ENCODE measurements around the gene PAN2. TPM values are rescaled to one million over a fixed set of nuclear protein-coding genes. Genes with fewer than 3 reads are reported as not detected.

Gene PAN2
- total RNA-seq, 1 experiment from 2014 or later, result 75.0 TPM

DNA sequence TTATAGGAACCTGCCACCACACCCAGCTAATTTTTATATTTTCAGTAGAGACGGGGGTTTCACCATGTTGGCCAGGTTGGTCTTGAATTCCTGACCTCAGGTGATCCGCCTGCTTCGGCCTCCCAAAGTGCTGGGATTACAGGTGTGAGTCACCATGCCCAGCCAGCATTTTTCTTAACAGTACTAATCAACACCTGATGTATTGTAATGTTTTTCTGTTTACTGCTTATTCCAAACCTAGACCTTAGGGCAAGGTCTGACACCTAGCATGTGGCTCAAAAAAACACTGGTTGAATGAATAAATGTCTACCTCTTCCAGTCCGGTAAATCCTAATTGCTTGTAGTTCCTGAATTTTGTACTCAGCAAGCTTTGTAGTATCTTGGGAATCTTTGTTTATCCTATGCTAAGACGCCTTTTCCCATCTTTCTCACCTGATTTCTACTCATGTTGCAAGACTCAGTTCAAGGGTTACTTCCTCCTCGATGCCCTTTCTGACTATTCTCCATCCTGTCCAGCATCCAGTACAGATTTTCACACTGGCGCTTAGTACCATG, 2.8 kb downstream of the PAN2 start:
- Histone ChIP-seq H3K9me2 (ENCODE audit: insufficient read depth) (no peaks in the 10 kb centered on the region), H4K20me1 (ENCODE audit: insufficient read depth) (no peaks in the 10 kb centered on the region), H3K9me3 (ENCODE audit: control insufficient read depth in 1 of 2, insufficient read depth in 1 of 2, low read depth in 1 of 2, low read length in 2 of 2) (no peaks in the 10 kb centered on the region), H3K4me1 (ENCODE audit: control insufficient read depth in 1 of 2, insufficient read depth in 2 of 2, low read length in 2 of 2) (peaks cover 11 to 24% of the 10 kb centered on the region in 2 experiments), H2AFZ (ENCODE audit: low read depth, low read length, poor library complexity, severe bottlenecking) (no peak overlapping the region), H3K27me3 (ENCODE audit: insufficient read depth, low read length) (no peaks in the 10 kb centered on the region), H3K79me2 (ENCODE audit: insufficient read depth, low read length) (peaks cover 7% of the 10 kb centered on the region), H3K4me2 (ENCODE audit: low read length) (peak overlapping the region; percentile 37), H3K27ac (ENCODE audit: low read depth, low read length) (no peak overlapping the region), H3K9ac (ENCODE audit: low read length) (0 out of 2 replicates have a peak overlapping the region, but pooled peaks have one; percentile 30), H3K4me3 (replicated peaks in 1 of 2; ENCODE audit: low read depth in 1 of 2, low read length in 2 of 2) (no peak overlapping the region), H3K36me3 (ENCODE audit: control insufficient read depth in 1 of 2, insufficient read depth in 2 of 2, low read length in 2 of 2) (no peaks in the 10 kb centered on the region; a peak in 1 of 4 replicates)
- BruUV-seq (replicated peaks), result no TSS peak
- ATAC-seq (no peak), DNase-seq (ENCODE audit: low read depth, low spot score) (no peak)
- ChIA-PET POLR2A (no interaction called here), RAD21 (ENCODE audit: low non-redundant PET in 1 of 2, low total read pairs in 2 of 2, uncharacterized antibody in 2 of 2, unreplicated experiment in 2 of 2) (no interaction called here), CTCF (no interaction called here)
- TF ChIP-seq EGR1 (IDR thresholded peaks at IDR 0.05; ENCODE audit: low read depth) (no peak), SP1 (IDR thresholded peaks at IDR 0.05; ENCODE audit: low read depth) (no peak), YY1 (IDR thresholded peaks at IDR 0.05; ENCODE audit: extremely low read depth, insufficient replicate concordance, low read depth, low read length) (no peak), TCF7L2 (IDR thresholded peaks at IDR 0.05; ENCODE audit: borderline replicate concordance, extremely low read depth, insufficient read depth, insufficient read length) (no peak), CBX3 (IDR thresholded peaks at IDR 0.05; ENCODE audit: low read depth) (no peak), EZH2 (IDR thresholded peaks at IDR 0.05) (no peak)
- TF ChIP-seq, protein P1, sequence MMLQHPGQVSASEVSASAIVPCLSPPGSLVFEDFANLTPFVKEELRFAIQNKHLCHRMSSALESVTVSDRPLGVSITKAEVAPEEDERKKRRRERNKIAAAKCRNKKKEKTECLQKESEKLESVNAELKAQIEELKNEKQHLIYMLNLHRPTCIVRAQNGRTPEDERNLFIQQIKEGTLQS (IDR thresholded peaks at IDR 0.05), result no peak
- TF ChIP-seq, protein P2, sequence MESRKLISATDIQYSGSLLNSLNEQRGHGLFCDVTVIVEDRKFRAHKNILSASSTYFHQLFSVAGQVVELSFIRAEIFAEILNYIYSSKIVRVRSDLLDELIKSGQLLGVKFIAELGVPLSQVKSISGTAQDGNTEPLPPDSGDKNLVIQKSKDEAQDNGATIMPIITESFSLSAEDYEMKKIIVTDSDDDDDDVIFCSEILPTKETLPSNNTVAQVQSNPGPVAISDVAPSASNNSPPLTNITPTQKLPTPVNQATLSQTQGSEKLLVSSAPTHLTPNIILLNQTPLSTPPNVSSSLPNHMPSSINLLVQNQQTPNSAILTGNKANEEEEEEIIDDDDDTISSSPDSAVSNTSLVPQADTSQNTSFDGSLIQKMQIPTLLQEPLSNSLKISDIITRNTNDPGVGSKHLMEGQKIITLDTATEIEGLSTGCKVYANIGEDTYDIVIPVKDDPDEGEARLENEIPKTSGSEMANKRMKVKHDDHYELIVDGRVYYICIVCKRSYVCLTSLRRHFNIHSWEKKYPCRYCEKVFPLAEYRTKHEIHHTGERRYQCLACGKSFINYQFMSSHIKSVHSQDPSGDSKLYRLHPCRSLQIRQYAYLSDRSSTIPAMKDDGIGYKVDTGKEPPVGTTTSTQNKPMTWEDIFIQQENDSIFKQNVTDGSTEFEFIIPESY (IDR thresholded peaks at IDR 0.05; ENCODE audit: extremely low read depth, insufficient replicate concordance, low read length), result no peak
- intact Hi-C loops (cut with micrococcal nuclease), result loop anchor here (5.0 kb wide), 1 partner anchor 131 kb away; no protein-coding TSS in a partner anchor
